Hepatocyte (in vitro differentiated cells): ENCODE measurements around the gene TLR9.

ENCODE experiments used
- EZH2 ChIP-seq: fragments of 200-600 bp; sonication (generic); IDR thresholded peaks from 2 replicates; pipeline ENCODE4 v1.6.1; 2016; ENCODE audit warnings: antibody characterized with exemption, mild to moderate bottlenecking, borderline replicate concordance
- EZH2phosphoT487 ChIP-seq: fragments of 200-600 bp; sonication (generic); IDR thresholded peaks from one replicate; pipeline ENCODE4 v1.6.1; 2018; ENCODE audit warnings: antibody characterized with exemption, mild to moderate bottlenecking, low read depth, moderate library complexity; ENCODE audit not compliant: unreplicated experiment, severe bottlenecking
- TF ChIP-seq, protein P1 (sequence below): fragments of 200-600 bp; sonication (generic); IDR thresholded peaks from 2 replicates; pipeline ENCODE4 v1.5.1; 2016; ENCODE audit warnings: antibody characterized with exemption, mild to moderate bottlenecking; ENCODE audit not compliant: poor library complexity

GRCh38 chr3:52172262-52172757 lies 53.1 kb downstream of the TLR9 start:
- TF ChIP-seq, protein P1, sequence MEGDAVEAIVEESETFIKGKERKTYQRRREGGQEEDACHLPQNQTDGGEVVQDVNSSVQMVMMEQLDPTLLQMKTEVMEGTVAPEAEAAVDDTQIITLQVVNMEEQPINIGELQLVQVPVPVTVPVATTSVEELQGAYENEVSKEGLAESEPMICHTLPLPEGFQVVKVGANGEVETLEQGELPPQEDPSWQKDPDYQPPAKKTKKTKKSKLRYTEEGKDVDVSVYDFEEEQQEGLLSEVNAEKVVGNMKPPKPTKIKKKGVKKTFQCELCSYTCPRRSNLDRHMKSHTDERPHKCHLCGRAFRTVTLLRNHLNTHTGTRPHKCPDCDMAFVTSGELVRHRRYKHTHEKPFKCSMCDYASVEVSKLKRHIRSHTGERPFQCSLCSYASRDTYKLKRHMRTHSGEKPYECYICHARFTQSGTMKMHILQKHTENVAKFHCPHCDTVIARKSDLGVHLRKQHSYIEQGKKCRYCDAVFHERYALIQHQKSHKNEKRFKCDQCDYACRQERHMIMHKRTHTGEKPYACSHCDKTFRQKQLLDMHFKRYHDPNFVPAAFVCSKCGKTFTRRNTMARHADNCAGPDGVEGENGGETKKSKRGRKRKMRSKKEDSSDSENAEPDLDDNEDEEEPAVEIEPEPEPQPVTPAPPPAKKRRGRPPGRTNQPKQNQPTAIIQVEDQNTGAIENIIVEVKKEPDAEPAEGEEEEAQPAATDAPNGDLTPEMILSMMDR: no peak
- TF ChIP-seq EZH2 (no peak), EZH2phosphoT487 (no peak)
